Measurements from ENCODE around the gene BCL3. TPM values are rescaled to one million over a fixed set of nuclear protein-coding genes. Genes with fewer than 3 reads are reported as not detected.

Gene BCL3
- total and polyA plus RNA-seq, 2 of the 13 experiments (the other 11 are each of a cell fraction or from before 2014, with no cell fraction given), result 2.3 to 4.0 TPM

DNA sequence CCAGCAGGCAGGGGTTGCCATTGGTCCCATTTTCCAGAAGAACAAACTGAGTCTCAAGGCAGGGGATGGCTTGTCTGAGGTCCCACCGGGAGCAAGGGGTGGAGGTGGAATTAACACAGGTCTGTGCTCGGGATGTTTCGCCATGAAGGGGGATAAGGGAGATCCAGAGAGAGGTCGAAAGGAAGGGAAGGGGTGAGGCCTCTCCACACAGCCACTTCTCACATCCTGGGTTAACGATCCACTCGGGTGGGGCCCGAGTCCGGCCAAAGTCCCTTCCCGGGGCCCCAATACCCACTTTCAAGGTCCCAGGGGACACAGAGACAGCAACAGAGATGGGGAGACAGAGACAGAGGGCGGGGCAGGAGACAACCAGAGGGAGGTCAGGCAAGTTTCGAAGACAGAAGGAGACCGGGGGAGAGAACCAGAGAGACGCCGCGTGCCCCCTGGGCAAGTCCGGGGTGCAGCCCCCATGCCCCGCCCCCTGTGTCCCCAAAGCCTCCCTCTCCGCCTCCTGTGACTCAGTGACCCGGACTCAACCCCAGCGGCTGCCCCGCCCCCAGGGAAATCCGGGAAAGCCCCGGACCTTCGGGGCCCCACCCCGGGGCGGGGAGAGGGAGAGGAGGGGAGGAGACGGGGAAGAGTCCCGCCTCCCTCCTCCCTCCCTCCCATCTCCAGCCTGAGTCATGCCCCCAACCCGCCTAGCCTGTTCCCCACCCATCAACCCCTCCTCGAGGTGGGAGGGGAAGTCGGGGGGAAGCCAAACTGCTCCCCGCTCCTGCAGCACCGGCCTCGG lies 1.4 kb upstream of the BCL3 start (continued):
- TF ChIP-seq YEATS2 (CRISPR knock-in tag; IDR thresholded peaks at IDR 0.05; ENCODE audit: borderline replicate concordance) (no peak), TBL1XR1 (IDR thresholded peaks at IDR 0.05; ENCODE audit: borderline replicate concordance, low read length, partially characterized antibody) (no peak), ZNF451 (CRISPR knock-in tag; IDR thresholded peaks at IDR 0.05) (0 out of 2 replicates have a peak, but pooled peaks have one; percentile 45), BATF2 (CRISPR knock-in tag; IDR thresholded peaks at IDR 0.05) (no peak), HNF4A (CRISPR knock-in tag; IDR thresholded peaks at IDR 0.05) (peak; percentile 90), KDM4B (CRISPR knock-in tag; IDR thresholded peaks at IDR 0.05) (no peak), ZNF343 (CRISPR knock-in tag; IDR thresholded peaks at IDR 0.05) (0 out of 2 replicates have a peak, but pooled peaks have one; percentile 14), ZNF746 (CRISPR knock-in tag; IDR thresholded peaks at IDR 0.05) (peak; percentile 91), WIZ (CRISPR knock-in tag; IDR thresholded peaks at IDR 0.05) (no peak), ZBTB2 (CRISPR knock-in tag; IDR thresholded peaks at IDR 0.05; ENCODE audit: low read depth) (no peak), PHB2 (IDR thresholded peaks at IDR 0.05; ENCODE audit: partially characterized antibody) (no peak), ZNF350 (CRISPR knock-in tag; IDR thresholded peaks at IDR 0.05; ENCODE audit: borderline replicate concordance, low read depth) (no peak), ATRX (CRISPR knock-in tag; IDR thresholded peaks at IDR 0.05; ENCODE audit: borderline replicate concordance) (no peak), ZNF44 (CRISPR knock-in tag; IDR thresholded peaks at IDR 0.05) (no peak), NFRKB (IDR thresholded peaks at IDR 0.05) (no peak), ZSCAN21 (CRISPR knock-in tag; IDR thresholded peaks at IDR 0.05; ENCODE audit: borderline replicate concordance) (peak; percentile 47; the same call in 1 of the 2 replicates), ZNF501 (CRISPR knock-in tag; IDR thresholded peaks at IDR 0.05) (0 out of 2 replicates have a peak, but pooled peaks have one; percentile 18), ZFYVE20 (CRISPR knock-in tag; IDR thresholded peaks at IDR 0.05; ENCODE audit: borderline replicate concordance, low read depth) (no peak), AGO1 (IDR thresholded peaks at IDR 0.05; ENCODE audit: low read depth, low read length, poor library complexity, severe bottlenecking) (peak; percentile 41), U2AF1 (optimal IDR thresholded peaks at IDR 0.05; ENCODE audit: low read depth, low read length) (peak; percentile 57), ZNF143 (CRISPR knock-in tag; IDR thresholded peaks at IDR 0.05) (no peak), GZF1 (CRISPR knock-in tag; IDR thresholded peaks at IDR 0.05) (no peak), ZNF431 (CRISPR knock-in tag; IDR thresholded peaks at IDR 0.05; ENCODE audit: borderline replicate concordance, low read depth) (no peak), ZNF160 (CRISPR knock-in tag; IDR thresholded peaks at IDR 0.05) (no peak), ZNF747 (CRISPR knock-in tag; IDR thresholded peaks at IDR 0.05; ENCODE audit: borderline replicate concordance) (no peak)
- TF ChIP-seq, protein P1, sequence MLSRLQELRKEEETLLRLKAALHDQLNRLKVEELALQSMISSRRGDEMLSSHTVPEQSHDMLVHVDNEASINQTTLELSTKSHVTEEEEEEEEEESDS (CRISPR knock-in tag; IDR thresholded peaks at IDR 0.05; ENCODE audit: borderline replicate concordance), result no peak
- TF ChIP-seq, protein P2, sequence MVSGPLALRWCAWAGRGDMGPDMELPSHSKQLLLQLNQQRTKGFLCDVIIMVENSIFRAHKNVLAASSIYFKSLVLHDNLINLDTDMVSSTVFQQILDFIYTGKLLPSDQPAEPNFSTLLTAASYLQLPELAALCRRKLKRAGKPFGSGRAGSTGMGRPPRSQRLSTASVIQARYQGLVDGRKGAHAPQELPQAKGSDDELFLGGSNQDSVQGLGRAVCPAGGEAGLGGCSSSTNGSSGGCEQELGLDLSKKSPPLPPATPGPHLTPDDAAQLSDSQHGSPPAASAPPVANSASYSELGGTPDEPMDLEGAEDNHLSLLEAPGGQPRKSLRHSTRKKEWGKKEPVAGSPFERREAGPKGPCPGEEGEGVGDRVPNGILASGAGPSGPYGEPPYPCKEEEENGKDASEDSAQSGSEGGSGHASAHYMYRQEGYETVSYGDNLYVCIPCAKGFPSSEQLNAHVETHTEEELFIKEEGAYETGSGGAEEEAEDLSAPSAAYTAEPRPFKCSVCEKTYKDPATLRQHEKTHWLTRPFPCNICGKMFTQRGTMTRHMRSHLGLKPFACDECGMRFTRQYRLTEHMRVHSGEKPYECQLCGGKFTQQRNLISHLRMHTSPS (CRISPR knock-in tag; IDR thresholded peaks at IDR 0.05; ENCODE audit: low read depth), result peak; percentile 23; the same call in 1 of the 2 replicates
